ENCODE results near the gene ADAP1. TPM values are rescaled to one million over a fixed set of nuclear protein-coding genes. Genes with fewer than 3 reads are reported as not detected.

ADAP1 gene
- total RNA-seq, 2 donors from 2014 or later, result 3.8 to 6.5 TPM

- H3K27ac Mint-ChIP-seq, result no peak overlapping the region
- no peaks in the 10 kb centered on the region for H3K27me3 Mint-ChIP-seq (ENCODE audit: insufficient read depth)
- Histone ChIP-seq H3K9me3 (ENCODE audit: control insufficient read depth, low read length) (no peaks in the 10 kb centered on the region), H3K4me1 (ENCODE audit: control insufficient read depth, insufficient read depth, low read length) (no peaks in the 10 kb centered on the region), H3K27ac (ENCODE audit: low read depth, low read length) (no peak overlapping the region), H3K4me3 (ENCODE audit: low read length) (no peak overlapping the region), H3K9ac (ENCODE audit: extremely low read depth, low read length, poor library complexity, severe bottlenecking) (no peak overlapping the region), H3K27me3 (ENCODE audit: control insufficient read depth, insufficient read depth, low read length, poor library complexity, severe bottlenecking) (no peaks in the 10 kb centered on the region), H3K36me3 (ENCODE audit: control insufficient read depth, insufficient read depth, low read length) (no peaks in the 10 kb centered on the region)
- WGBS, 2 experiments (ENCODE audit: insufficient coverage in 1 of 2, insufficient read length in 1 of 2), result 94 to 95% methylated on average over 26 to 36 of the region's 36 CpGs
- no peaks in the 10 kb centered on the region for H3K4me1 Mint-ChIP-seq
- no peaks in the 10 kb centered on the region for H3K36me3 Mint-ChIP-seq (ENCODE audit: low read depth)
- no peak for TF ChIP-seq CTCF (conservative IDR thresholded peaks at IDR 0.05)
- no peak for DNase-seq
- H3K9me3 Mint-ChIP-seq, result no peaks in the 10 kb centered on the region
- no peak overlapping the region for H3K4me3 Mint-ChIP-seq
Measured at GRCh38 chr7:990352-990932, 36.0 kb upstream of the ADAP1 start.

GRCh38 chr7:988963-989529 lies 34.6 kb upstream of the ADAP1 start:
- Mint-ChIP-seq H3K9me3 (no peaks in the 10 kb centered on the region), H3K4me3 (no peak overlapping the region), H3K27ac (no peak overlapping the region), H3K4me1 (no peaks in the 10 kb centered on the region), H3K27me3 (ENCODE audit: insufficient read depth) (no peaks in the 10 kb centered on the region), H3K36me3 (ENCODE audit: low read depth) (no peaks in the 10 kb centered on the region)
- Histone ChIP-seq H3K36me3 (ENCODE audit: control insufficient read depth, insufficient read depth, low read length) (no peaks in the 10 kb centered on the region), H3K9me3 (ENCODE audit: control insufficient read depth, low read length) (no peaks in the 10 kb centered on the region), H3K27ac (ENCODE audit: low read depth, low read length) (no peak overlapping the region), H3K9ac (ENCODE audit: extremely low read depth, low read length, poor library complexity, severe bottlenecking) (no peak overlapping the region), H3K4me3 (ENCODE audit: low read length) (no peak overlapping the region), H3K4me1 (ENCODE audit: control insufficient read depth, insufficient read depth, low read length) (no peaks in the 10 kb centered on the region), H3K27me3 (ENCODE audit: control insufficient read depth, insufficient read depth, low read length, poor library complexity, severe bottlenecking) (no peaks in the 10 kb centered on the region)
- TF ChIP-seq CTCF (conservative IDR thresholded peaks at IDR 0.05), result no peak
- no peak for DNase-seq
- 86 to 92% methylated on average over 10 to 15 of the region's 15 CpGs for WGBS, 2 experiments (ENCODE audit: insufficient coverage in 1 of 2, insufficient read length in 1 of 2)

GRCh38 chr7:988426-988911 lies 34.0 kb upstream of the ADAP1 start:
- no peak overlapping the region for H3K9ac ChIP-seq (ENCODE audit: extremely low read depth, low read length, poor library complexity, severe bottlenecking)
- no peaks in the 10 kb centered on the region for H3K27me3 ChIP-seq (ENCODE audit: control insufficient read depth, insufficient read depth, low read length, poor library complexity, severe bottlenecking)
- H3K27ac ChIP-seq (ENCODE audit: low read depth, low read length), result no peak overlapping the region
- H3K4me3 ChIP-seq (ENCODE audit: low read length), result no peak overlapping the region
- no peaks in the 10 kb centered on the region for H3K36me3 ChIP-seq (ENCODE audit: control insufficient read depth, insufficient read depth, low read length)
- Mint-ChIP-seq H3K27ac (no peak overlapping the region), H3K27me3 (ENCODE audit: insufficient read depth) (no peaks in the 10 kb centered on the region), H3K4me1 (no peaks in the 10 kb centered on the region), H3K36me3 (ENCODE audit: low read depth) (no peaks in the 10 kb centered on the region), H3K9me3 (no peaks in the 10 kb centered on the region), H3K4me3 (no peak overlapping the region)
- TF ChIP-seq CTCF (conservative IDR thresholded peaks at IDR 0.05), result no peak
- WGBS, 2 experiments (ENCODE audit: insufficient coverage in 1 of 2, insufficient read length in 1 of 2), result 70 to 85% methylated on average over 4 to 24 of the region's 24 CpGs
- H3K9me3 ChIP-seq (ENCODE audit: control insufficient read depth, low read length), result no peaks in the 10 kb centered on the region
- H3K4me1 ChIP-seq (ENCODE audit: control insufficient read depth, insufficient read depth, low read length), result no peaks in the 10 kb centered on the region
- no peak for DNase-seq
